Heart left ventricle (tissue), 13 donors: Measurements from ENCODE around the gene SPATA31C2.

ENCODE experiments used
- CTCF ChIP-seq, 12 donors: fragments of 200-600 bp; sonication (generic) in 4 of 12; IDR thresholded peaks; one replicate each; pipeline versions ENCODE4 v1.5.0 to v1.8.0; 2018 to 2022; ENCODE audit warnings: antibody characterized with exemption in 12 of 12, mild to moderate bottlenecking in 5 of 12
- POLR2A ChIP-seq, 2 donors: fragments of 450-650 bp; IDR thresholded peaks; one replicate each; pipeline ENCODE4 v1.6.1; 2017; ENCODE audit warnings: antibody characterized with exemption in 2 of 2, mild to moderate bottlenecking in 2 of 2, moderate library complexity in 2 of 2
- donor health status: ischemic (EF 13 %, LVEDD 7.1; RV severe dilation, severe dysfunction).
- donor health status: DM: no; HTN: yes; CAD: no.
- donor health status: DM: no; HTN: no; CAD: no.
- donor health status: ischemic (EF 25% LVEDD 6.9; RV normal size, moderate dysfunction).
- donor health status: ischemic (EF 25% LVEDD 5.7; RV mildly dilated, moderate dysfunction).
- donor health status: ischemic (EF 35%, LVEDD 5.7; RV mildly dilated, moderate dysfunction).
- donor health status: nonischemic (EF 11% LVEDD 7.7; RV severe dilation, severe dysfunction).
- donor health status: DM: yes; HTN: yes; CAD: no.
- donor health status: PGD.
- donor health status: ischemic (EF 29% LVEDD 5.4; RV normal size, mild dysfunction).
- donor health status: nonischemic (EF 23%, LVEDD 6.1; RV moderate dilation, normal function).

GRCh38 chr9:88164850-88165249, 26.6 kb upstream of the SPATA31C2 start:
- TF ChIP-seq CTCF (IDR thresholded peaks at IDR 0.05) (no peak), POLR2A (IDR thresholded peaks at IDR 0.05) (no peak)
